Hepatocyte (in vitro differentiated cells): ENCODE measurements around the gene CYP27B1. TPM values are rescaled to one million over a fixed set of nuclear protein-coding genes. Genes with fewer than 3 reads are reported as not detected.
A peak's percentile ranks its signal among the peaks of the same experiment; 100 is the strongest.

Experiments used
- DNase-seq: peaks from one replicate; pipeline ENCODE4 v3.0.0-alpha.2; 2016; ENCODE audit warnings: low spot score
- H2AFZ ChIP-seq: fragments of 200-600 bp; sonication (generic); 2 replicates; pipeline ENCODE4 v1.6.0; 2016; ENCODE audit warnings: antibody characterized with exemption, mild to moderate bottlenecking
- H3K27ac ChIP-seq: fragments of 200-600 bp; sonication (generic); 2 replicates; pipeline ENCODE4 v1.5.1; 2016; ENCODE audit warnings: mild to moderate bottlenecking
- H3K27me3 ChIP-seq: fragments of 200-600 bp; sonication (generic); 2 replicates; pipeline ENCODE4 v1.6.1; 2016
- H3K36me3 ChIP-seq: fragments of 200-600 bp; sonication (generic); replicated peaks from 2 replicates; pipeline ENCODE4 v1.5.1; 2016; ENCODE audit warnings: low read depth; ENCODE audit not compliant: insufficient read depth
- H3K4me1 ChIP-seq: fragments of 200-600 bp; sonication (generic); 2 replicates; pipeline ENCODE4 v1.5.1; 2016; ENCODE audit warnings: mild to moderate bottlenecking, moderate library complexity; ENCODE audit not compliant: insufficient read depth
- H3K4me2 ChIP-seq: fragments of 200-600 bp; sonication (generic); 2 replicates; pipeline ENCODE4 v1.6.0; 2016
- H3K4me3 ChIP-seq: fragments of 200-600 bp; sonication (generic); 2 replicates; pipeline ENCODE4 v1.5.1; 2016; ENCODE audit warnings: mild to moderate bottlenecking
- H3K79me2 ChIP-seq: fragments of 200-600 bp; sonication (generic); 2 replicates; pipeline ENCODE4 v1.6.0; 2017; ENCODE audit warnings: mild to moderate bottlenecking
- H3K9me2 ChIP-seq: fragments of 200-600 bp; sonication (generic); replicated peaks from 2 replicates; pipeline ENCODE4 v1.6.0; 2017; ENCODE audit warnings: mild to moderate bottlenecking; ENCODE audit not compliant: insufficient read depth
- H3K9me3 ChIP-seq: fragments of 200-600 bp; sonication (generic); 2 replicates; pipeline ENCODE4 v1.5.1; 2016; ENCODE audit warnings: low read depth, mild to moderate bottlenecking
- H4K20me1 ChIP-seq: fragments of 200-600 bp; sonication (generic); 2 replicates; pipeline ENCODE4 v1.6.0; 2016; ENCODE audit warnings: mild to moderate bottlenecking; ENCODE audit not compliant: insufficient read depth, poor library complexity, severe bottlenecking
- CTCF ChIP-seq: fragments of 200-600 bp; sonication (generic); IDR thresholded peaks from 2 replicates; pipeline ENCODE4 v1.5.1; 2016; ENCODE audit warnings: antibody characterized with exemption, mild to moderate bottlenecking; ENCODE audit not compliant: poor library complexity
- EZH2 ChIP-seq: fragments of 200-600 bp; sonication (generic); IDR thresholded peaks from 2 replicates; pipeline ENCODE4 v1.6.1; 2016; ENCODE audit warnings: antibody characterized with exemption, mild to moderate bottlenecking, borderline replicate concordance
- EZH2phosphoT487 ChIP-seq: fragments of 200-600 bp; sonication (generic); IDR thresholded peaks from one replicate; pipeline ENCODE4 v1.6.1; 2018; ENCODE audit warnings: antibody characterized with exemption, mild to moderate bottlenecking, low read depth, moderate library complexity; ENCODE audit not compliant: unreplicated experiment, severe bottlenecking
- WGBS: methylation state at CpG from one replicate; pipeline ENCODE4 v1.1.6; 2016; ENCODE audit warnings: low lambda C conversion rate; ENCODE audit errors: missing lambda C conversion rate; 5-methylcytosine and 5-hydroxymethylcytosine counted together
- polyA plus RNA-seq: library from polyadenylated mRNA; unstranded; fragments of >200 nt; fragmentation: Nextera tagmentation; extraction: Ambion mirVana; gene quantifications from 2 replicates; pipeline ENCODE4 v1.2.1, GENCODE V29; 2016
- total RNA-seq: library from RNA; depleted of rRNA; stranded (reverse); fragments of >200 nt; gene quantifications from 2 replicates; pipeline ENCODE4 v1.2.3, GENCODE V29; 2014

The CYP27B1 gene
- total and polyA plus RNA-seq, 2 experiments from 2014 or later = 0.23 to 2.3 TPM

GRCh38 chr12:57751788-57752667, 14.8 kb downstream of the CYP27B1 start, which contains the start of gene CDK4:
Gene CDK4, minus strand, starts transcription at chr12:57752310. Its CDS starts 593 bp downstream, at chr12:57751717.
- TF ChIP-seq EZH2phosphoT487 = no peak
- TF ChIP-seq EZH2 = no peak
- TF ChIP-seq CTCF = no peak
- peak within 1 kb of the TSS; percentile 42 for H2AFZ ChIP-seq
- peak within 1 kb of the TSS; percentile 88 for H3K4me2 ChIP-seq
- no peaks in the 10 kb centered on the region for H3K9me3 ChIP-seq
- H4K20me1 ChIP-seq = peaks cover 3% of the 10 kb centered on the region
- H3K79me2 ChIP-seq = peaks cover 38% of the 10 kb centered on the region
- peak within 1 kb of the TSS; percentile 96 for H3K27ac ChIP-seq
- no peaks in the 10 kb centered on the region for H3K9me2 ChIP-seq
- H3K4me3 ChIP-seq = peak within 1 kb of the TSS; percentile 46
- no peaks in the 10 kb centered on the region for H3K27me3 ChIP-seq
- H3K4me1 ChIP-seq = peaks cover 22% of the 10 kb centered on the region
- WGBS = 1% methylated on average over 57 of the region's 58 CpGs
- peaks cover 3% of the 10 kb centered on the region for H3K36me3 ChIP-seq
- peak; percentile 100 for DNase-seq

- TF ChIP-seq CTCF (no peak), EZH2 (no peak), EZH2phosphoT487 (no peak)
- Histone ChIP-seq H3K4me1 (peaks cover 22% of the 10 kb centered on the region), H3K27ac (peak overlapping the region; percentile 96), H4K20me1 (peaks cover under 1% of the 10 kb centered on the region), H3K9me2 (no peaks in the 10 kb centered on the region), H2AFZ (no peak overlapping the region), H3K27me3 (no peaks in the 10 kb centered on the region), H3K79me2 (peaks cover 35% of the 10 kb centered on the region), H3K9me3 (no peaks in the 10 kb centered on the region), H3K36me3 (peaks cover 3% of the 10 kb centered on the region), H3K4me3 (peak overlapping the region; percentile 46), H3K4me2 (peak overlapping the region; percentile 88)
- 8% methylated on average over 8 of the region's 8 CpGs for WGBS
- DNase-seq = no peak
Measured at GRCh38 chr12:57751432-57751787, 15.5 kb downstream of the CYP27B1 start.

- Histone ChIP-seq H3K27me3 (no peaks in the 10 kb centered on the region), H3K4me1 (peaks cover 23% of the 10 kb centered on the region), H2AFZ (no peak overlapping the region), H3K4me2 (peak overlapping the region; percentile 88), H4K20me1 (no peaks in the 10 kb centered on the region), H3K4me3 (peak overlapping the region; percentile 46), H3K27ac (peak overlapping the region; percentile 96), H3K36me3 (peaks cover 3% of the 10 kb centered on the region), H3K9me2 (no peaks in the 10 kb centered on the region), H3K9me3 (no peaks in the 10 kb centered on the region), H3K79me2 (peaks cover 35% of the 10 kb centered on the region)
- 88% methylated on average over 15 of the region's 15 CpGs for whole genome bisulfite sequencing
- TF ChIP-seq EZH2phosphoT487 = no peak
- no peak for TF ChIP-seq CTCF
- TF ChIP-seq EZH2 = no peak
- DNase-seq = no peak
Measured at GRCh38 chr12:57750561-57751431, 16.1 kb downstream of the CYP27B1 start.
